H9 (cell line): ENCODE measurements around the gene TRAF3IP1. TPM values are rescaled to one million over a fixed set of nuclear protein-coding genes. Genes with fewer than 3 reads are reported as not detected.

ENCODE experiments used
- DNase-seq: peaks from one replicate; pipeline ENCODE4 v3.0.0-alpha.2; 2017
- H2AFZ ChIP-seq: one replicate; pipeline ENCODE4 v1.6.1; 2013; ENCODE audit warnings: mild to moderate bottlenecking, low read length, control low read depth, moderate library complexity
- H2AK5ac ChIP-seq: 2 replicates; pipeline ENCODE4 v1.6.1; 2013; ENCODE audit warnings: low read length, control low read depth, mixed read lengths; ENCODE audit not compliant: insufficient read length
- H2BK120ac ChIP-seq: one replicate; pipeline ENCODE4 v1.6.1; 2013; ENCODE audit warnings: low read depth, mild to moderate bottlenecking, low read length, control low read depth, inconsistent platforms; ENCODE audit not compliant: poor library complexity, severe bottlenecking
- H2BK12ac ChIP-seq: 2 replicates; pipeline ENCODE4 v1.6.1; 2013; ENCODE audit warnings: low read length, control low read depth, mixed read lengths, low read depth; ENCODE audit not compliant: insufficient read length
- H2BK15ac ChIP-seq: 2 replicates; pipeline ENCODE4 v1.6.1; 2013; ENCODE audit warnings: low read depth, low read length, control low read depth
- H2BK20ac ChIP-seq: one replicate; pipeline ENCODE4 v1.6.1; 2013; ENCODE audit warnings: low read depth, mild to moderate bottlenecking, low read length, control low read depth, inconsistent platforms; ENCODE audit not compliant: poor library complexity, severe bottlenecking
- H2BK5ac ChIP-seq: 2 replicates; pipeline ENCODE4 v1.6.1; 2013; ENCODE audit warnings: low read length, control low read depth, mixed read lengths; ENCODE audit not compliant: insufficient read length
- H3K14ac ChIP-seq: 2 replicates; pipeline ENCODE4 v1.6.1; 2013; ENCODE audit warnings: low read length, control low read depth; ENCODE audit not compliant: insufficient read depth
- H3K18ac ChIP-seq: 2 replicates; pipeline ENCODE4 v1.6.1; 2013; ENCODE audit warnings: low read depth, mild to moderate bottlenecking, mixed read lengths, low read length, control low read depth; ENCODE audit not compliant: insufficient read length
- H3K23ac ChIP-seq: 2 replicates; pipeline ENCODE4 v1.6.1; 2013; ENCODE audit warnings: low read length, control low read depth, mixed read lengths, low read depth; ENCODE audit not compliant: insufficient read length
- H3K23me2 ChIP-seq: 2 replicates; pipeline ENCODE4 v1.6.1; 2013; ENCODE audit warnings: low read depth, mild to moderate bottlenecking, mixed read lengths, low read length, control low read depth; ENCODE audit not compliant: insufficient read length, poor library complexity, severe bottlenecking
- H3K27ac ChIP-seq: 2 replicates; pipeline ENCODE4 v1.5.1; 2013; ENCODE audit warnings: low read length, control low read depth, mixed read lengths, low read depth; ENCODE audit not compliant: insufficient read length
- H3K27me3 ChIP-seq: 2 replicates; pipeline ENCODE4 v1.6.1; 2013; ENCODE audit warnings: low read length, control low read depth, inconsistent platforms; ENCODE audit not compliant: insufficient read depth
- H3K4ac ChIP-seq: 2 replicates; pipeline ENCODE4 v1.6.1; 2013; ENCODE audit warnings: low read depth, mild to moderate bottlenecking, control low read depth, inconsistent platforms, low read length, moderate library complexity
- H3K4me1 ChIP-seq: 2 replicates; pipeline ENCODE4 v1.6.1; 2013; ENCODE audit warnings: low read length, control low read depth, inconsistent platforms; ENCODE audit not compliant: insufficient read depth
- H3K4me2 ChIP-seq: 2 replicates; pipeline ENCODE4 v1.6.1; 2013; ENCODE audit warnings: low read length, control low read depth, mixed read lengths; ENCODE audit not compliant: insufficient read length, insufficient read depth
- H3K56ac ChIP-seq: 2 replicates; pipeline ENCODE4 v1.6.1; 2013; ENCODE audit warnings: low read depth, mild to moderate bottlenecking, mixed read lengths, low read length, control low read depth; ENCODE audit not compliant: insufficient read length
- H3K79me1 ChIP-seq: 2 replicates; pipeline ENCODE4 v1.6.1; 2013; ENCODE audit warnings: low read depth, mild to moderate bottlenecking, moderate library complexity, low read length, control low read depth, inconsistent platforms; ENCODE audit not compliant: insufficient read depth, poor library complexity, severe bottlenecking
- H3K79me2 ChIP-seq: 2 replicates; pipeline ENCODE4 v1.6.1; 2013; ENCODE audit warnings: low read length, control low read depth, inconsistent platforms; ENCODE audit not compliant: insufficient read depth
- H3K9ac ChIP-seq: 2 replicates; pipeline ENCODE4 v1.6.1; 2013; ENCODE audit warnings: low read length, control low read depth, mixed read lengths; ENCODE audit not compliant: insufficient read length; ENCODE audit errors: extremely low read depth
- H3K9me3 ChIP-seq: one replicate; pipeline ENCODE4 v1.6.1; 2013; ENCODE audit warnings: low read depth, low read length, inconsistent platforms; ENCODE audit not compliant: control insufficient read depth
- H3T11ph ChIP-seq: one replicate; pipeline ENCODE4 v1.6.1; 2013; ENCODE audit warnings: mild to moderate bottlenecking, low read length, control low read depth, inconsistent platforms
- H4K20me1 ChIP-seq: one replicate; pipeline ENCODE4 v1.6.1; 2013; ENCODE audit not compliant: control insufficient read depth, insufficient read length, insufficient read depth
- H4K5ac ChIP-seq: 2 replicates; pipeline ENCODE4 v1.6.1; 2013; ENCODE audit warnings: low read depth, mild to moderate bottlenecking, mixed read lengths, low read length, control low read depth; ENCODE audit not compliant: insufficient read length
- H4K8ac ChIP-seq: replicated peaks from 2 replicates; pipeline ENCODE4 v1.6.1; 2013; ENCODE audit warnings: low read length, control low read depth, mixed read lengths, low read depth; ENCODE audit not compliant: insufficient read length
- H4K91ac ChIP-seq: 2 replicates; pipeline ENCODE4 v1.6.1; 2013; ENCODE audit warnings: low read depth, mild to moderate bottlenecking, moderate library complexity, mixed read lengths, low read length, control low read depth; ENCODE audit not compliant: insufficient read length
- H3K27ac Mint-ChIP-seq, 3 experiments: 2 replicates in 2 of 3; 3 replicates in 1 of 3; pipeline ENCODE4 v1.8.0; 2020 to 2021; ENCODE audit warnings: mixed read lengths in 3 of 3, mild to moderate bottlenecking in 1 of 3, moderate library complexity in 1 of 3
- H3K27me3 Mint-ChIP-seq: 2 replicates; pipeline ENCODE4 v1.8.0; 2021; ENCODE audit warnings: low read depth, mild to moderate bottlenecking, moderate library complexity, mixed read lengths
- H3K36me3 Mint-ChIP-seq, 3 experiments: 2 replicates in 2 of 3; 3 replicates in 1 of 3; pipeline ENCODE4 v1.8.0; 2020 to 2021; ENCODE audit warnings: low read depth in 3 of 3, mixed read lengths in 3 of 3; ENCODE audit not compliant: insufficient read depth in 1 of 3
- H3K4me1 Mint-ChIP-seq, 2 experiments: 2 replicates each; pipeline ENCODE4 v1.8.0; 2020; ENCODE audit warnings: mixed read lengths in 2 of 2
- H3K4me3 Mint-ChIP-seq, 2 experiments: 2 replicates in 1 of 2; 3 replicates in 1 of 2; pipeline ENCODE4 v1.8.0; 2020 to 2021; ENCODE audit warnings: mild to moderate bottlenecking in 2 of 2, mixed read lengths in 2 of 2, moderate library complexity in 1 of 2
- H3K9me3 Mint-ChIP-seq, 2 experiments: 2 replicates in 1 of 2; 3 replicates in 1 of 2; pipeline ENCODE4 v1.8.0; 2020; ENCODE audit warnings: mild to moderate bottlenecking in 2 of 2, mixed read lengths in 2 of 2, moderate library complexity in 1 of 2
- WGBS: extraction: QIAGEN DNeasy Blood & Tissue Kit; methylation state at CpG from one replicate; pipeline ENCODE4 v1.1.7; 2013; ENCODE audit warnings: missing lambda C conversion rate, low lambda C conversion rate, mixed read lengths; ENCODE audit not compliant: insufficient read length; ENCODE audit errors: extremely low coverage; 5-methylcytosine and 5-hydroxymethylcytosine counted together
- total RNA-seq: library from RNA; stranded (reverse); gene quantifications from 2 replicates; pipeline ENCODE4 v1.2.1, GENCODE V29; 2021
- TF ChIP-seq, protein P1 (sequence below): fragments of 200-600 bp; sonication (generic); conservative IDR thresholded peaks from 3 replicates; pipeline ENCODE4 v1.8.0; 2021; ENCODE audit warnings: antibody characterized with exemption, mild to moderate bottlenecking

The TRAF3IP1 gene
- total RNA-seq, 1 experiment from 2014 or later: 16.4 TPM

DNA sequence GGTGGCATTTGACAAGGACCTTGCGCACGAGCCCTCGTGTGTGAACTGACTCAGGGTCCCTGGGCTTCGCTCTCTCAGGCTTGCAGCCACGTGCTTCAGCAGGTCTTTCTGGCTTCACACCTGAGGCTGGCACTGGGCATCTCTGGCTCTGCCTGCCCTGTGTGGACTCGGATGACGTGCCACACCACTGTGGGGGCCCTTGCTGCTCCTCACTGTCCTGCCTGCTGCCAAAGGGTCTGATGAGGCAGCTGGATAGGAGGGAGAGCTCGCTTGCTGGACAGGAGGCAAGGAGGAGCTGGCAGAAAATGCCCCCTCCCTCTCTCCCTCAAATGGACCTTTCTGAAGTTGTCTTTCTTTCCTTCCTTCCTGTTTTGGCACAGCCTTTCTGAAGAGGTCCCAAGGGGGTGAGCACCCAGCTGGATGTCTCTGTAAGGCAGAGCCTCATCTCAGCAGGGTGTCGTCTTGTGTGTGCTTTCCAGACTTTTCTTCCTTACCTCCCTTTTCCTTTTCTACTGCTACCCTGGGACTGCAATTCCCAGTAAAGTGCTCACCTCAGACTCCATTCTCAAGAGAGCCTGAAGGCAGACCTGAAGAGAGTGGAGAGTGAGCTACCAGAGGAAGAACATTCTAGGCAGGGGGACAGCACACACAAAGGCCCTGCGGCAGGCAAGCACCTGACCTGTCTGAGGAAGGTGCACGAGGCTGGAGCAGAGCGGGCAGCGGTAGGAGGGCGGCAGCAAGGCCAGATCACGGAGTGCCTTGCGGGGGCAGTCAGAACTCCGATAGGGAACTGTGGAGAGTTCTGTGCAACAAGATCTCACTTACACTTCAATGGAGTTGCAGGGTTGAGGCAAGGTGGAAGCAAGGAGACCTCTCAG is 37.2 kb upstream of the TRAF3IP1 start:
- no peaks in the 10 kb centered on the region for H3K27me3 ChIP-seq
- H3K9me3 Mint-ChIP-seq: no peaks in the 10 kb centered on the region
- H3K9me3 ChIP-seq: no peaks in the 10 kb centered on the region
- H4K91ac ChIP-seq: no peak overlapping the region
- no peak overlapping the region for H3K56ac ChIP-seq
- TF ChIP-seq, protein P1, sequence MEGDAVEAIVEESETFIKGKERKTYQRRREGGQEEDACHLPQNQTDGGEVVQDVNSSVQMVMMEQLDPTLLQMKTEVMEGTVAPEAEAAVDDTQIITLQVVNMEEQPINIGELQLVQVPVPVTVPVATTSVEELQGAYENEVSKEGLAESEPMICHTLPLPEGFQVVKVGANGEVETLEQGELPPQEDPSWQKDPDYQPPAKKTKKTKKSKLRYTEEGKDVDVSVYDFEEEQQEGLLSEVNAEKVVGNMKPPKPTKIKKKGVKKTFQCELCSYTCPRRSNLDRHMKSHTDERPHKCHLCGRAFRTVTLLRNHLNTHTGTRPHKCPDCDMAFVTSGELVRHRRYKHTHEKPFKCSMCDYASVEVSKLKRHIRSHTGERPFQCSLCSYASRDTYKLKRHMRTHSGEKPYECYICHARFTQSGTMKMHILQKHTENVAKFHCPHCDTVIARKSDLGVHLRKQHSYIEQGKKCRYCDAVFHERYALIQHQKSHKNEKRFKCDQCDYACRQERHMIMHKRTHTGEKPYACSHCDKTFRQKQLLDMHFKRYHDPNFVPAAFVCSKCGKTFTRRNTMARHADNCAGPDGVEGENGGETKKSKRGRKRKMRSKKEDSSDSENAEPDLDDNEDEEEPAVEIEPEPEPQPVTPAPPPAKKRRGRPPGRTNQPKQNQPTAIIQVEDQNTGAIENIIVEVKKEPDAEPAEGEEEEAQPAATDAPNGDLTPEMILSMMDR: no peak
- no peak overlapping the region for H2AK5ac ChIP-seq
- no peak overlapping the region for H3K9ac ChIP-seq
- H3T11ph ChIP-seq: no peak overlapping the region
- H3K4me1 ChIP-seq: no peaks in the 10 kb centered on the region; the same call in 1 of the 2 replicates
- no peak overlapping the region for H4K8ac ChIP-seq
- no peak overlapping the region for H4K5ac ChIP-seq
- H2BK20ac ChIP-seq: no peak overlapping the region
- no peak overlapping the region; the same call in 1 of the 2 replicates for H3K14ac ChIP-seq
- no peak overlapping the region for H3K4ac ChIP-seq
- no peak overlapping the region for H2BK120ac ChIP-seq
- H3K27ac Mint-ChIP-seq: peak overlapping the region in 1 of 3 experiments; percentile 64; a peak in 2 of 7 replicates
- no peaks in the 10 kb centered on the region for H3K79me1 ChIP-seq
- H2BK5ac ChIP-seq: no peak overlapping the region
- no peak overlapping the region for H3K4me2 ChIP-seq
- H3K36me3 Mint-ChIP-seq: no peaks in the 10 kb centered on the region
- no peak overlapping the region for H2BK15ac ChIP-seq
- H4K20me1 ChIP-seq: no peaks in the 10 kb centered on the region
- H3K23ac ChIP-seq: no peak overlapping the region
- peaks cover 3% of the 10 kb centered on the region for H3K23me2 ChIP-seq
- H3K4me3 Mint-ChIP-seq: no peak overlapping the region
- no peak overlapping the region for H3K18ac ChIP-seq
- no peaks in the 10 kb centered on the region; the same call in 1 of the 2 replicates for H3K79me2 ChIP-seq
- no CpG with 5 or more reads among the region's 17 CpGs for WGBS
- DNase-seq: no peak
- peaks cover 21 to 44% of the 10 kb centered on the region in 2 experiments for H3K4me1 Mint-ChIP-seq
- H3K27me3 Mint-ChIP-seq: peaks cover 2% of the 10 kb centered on the region; the same call in 1 of the 2 replicates
- H3K27ac ChIP-seq: no peak overlapping the region
- no peak overlapping the region for H2AFZ ChIP-seq
- H2BK12ac ChIP-seq: no peak overlapping the region
